Measurements from ENCODE around the gene ADAMTS8.
A peak's percentile ranks its signal among the peaks of the same experiment; 100 is the strongest.

Gene ADAMTS8, protein sequence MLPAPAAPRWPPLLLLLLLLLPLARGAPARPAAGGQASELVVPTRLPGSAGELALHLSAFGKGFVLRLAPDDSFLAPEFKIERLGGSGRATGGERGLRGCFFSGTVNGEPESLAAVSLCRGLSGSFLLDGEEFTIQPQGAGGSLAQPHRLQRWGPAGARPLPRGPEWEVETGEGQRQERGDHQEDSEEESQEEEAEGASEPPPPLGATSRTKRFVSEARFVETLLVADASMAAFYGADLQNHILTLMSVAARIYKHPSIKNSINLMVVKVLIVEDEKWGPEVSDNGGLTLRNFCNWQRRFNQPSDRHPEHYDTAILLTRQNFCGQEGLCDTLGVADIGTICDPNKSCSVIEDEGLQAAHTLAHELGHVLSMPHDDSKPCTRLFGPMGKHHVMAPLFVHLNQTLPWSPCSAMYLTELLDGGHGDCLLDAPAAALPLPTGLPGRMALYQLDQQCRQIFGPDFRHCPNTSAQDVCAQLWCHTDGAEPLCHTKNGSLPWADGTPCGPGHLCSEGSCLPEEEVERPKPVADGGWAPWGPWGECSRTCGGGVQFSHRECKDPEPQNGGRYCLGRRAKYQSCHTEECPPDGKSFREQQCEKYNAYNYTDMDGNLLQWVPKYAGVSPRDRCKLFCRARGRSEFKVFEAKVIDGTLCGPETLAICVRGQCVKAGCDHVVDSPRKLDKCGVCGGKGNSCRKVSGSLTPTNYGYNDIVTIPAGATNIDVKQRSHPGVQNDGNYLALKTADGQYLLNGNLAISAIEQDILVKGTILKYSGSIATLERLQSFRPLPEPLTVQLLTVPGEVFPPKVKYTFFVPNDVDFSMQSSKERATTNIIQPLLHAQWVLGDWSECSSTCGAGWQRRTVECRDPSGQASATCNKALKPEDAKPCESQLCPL

DNA sequence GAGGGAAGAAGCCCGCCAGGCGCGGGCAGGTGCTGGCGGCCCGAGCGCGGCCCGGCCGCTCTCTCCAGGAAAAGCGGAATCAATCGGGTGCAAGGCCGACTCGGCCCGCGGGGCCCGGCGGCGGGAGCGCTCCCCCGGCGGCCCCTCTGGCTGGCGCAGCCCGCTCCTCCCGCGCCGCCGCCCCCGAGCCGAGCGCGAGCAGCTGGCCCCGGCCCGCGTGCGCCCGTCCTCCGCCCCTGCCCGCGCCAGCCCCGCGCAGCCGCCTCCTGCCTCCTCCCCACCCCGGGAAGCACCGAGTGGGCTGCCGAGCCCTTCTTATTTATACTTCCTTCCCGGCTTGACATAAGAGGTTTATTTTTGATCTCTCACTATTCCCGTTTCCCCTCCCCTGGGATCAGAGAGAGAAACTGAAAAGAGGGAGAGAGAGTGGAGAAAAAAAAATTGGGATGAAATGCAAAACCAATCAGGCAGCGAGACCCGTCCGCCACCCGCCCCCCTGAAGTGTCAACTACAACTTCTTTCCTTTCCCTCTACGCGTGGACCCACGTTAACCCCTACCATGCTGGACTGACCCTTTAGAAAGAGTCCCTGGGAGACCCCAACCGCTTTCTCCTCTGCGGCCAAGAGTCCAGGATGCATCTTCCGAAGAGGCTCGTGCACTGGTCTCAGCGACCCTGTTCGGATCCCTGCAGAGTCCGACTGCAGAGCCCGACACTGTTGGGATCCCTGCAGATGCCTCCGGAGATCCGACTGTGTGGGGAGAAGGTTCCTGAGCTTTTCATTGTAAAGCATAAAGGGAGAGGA is at the start of gene ADAMTS8:
Gene ADAMTS8, minus strand, starts transcription at position 294 of the 804 bp plus-strand sequence. CDS start 323 bp downstream, outside the sequence.
- H3K4me1 ChIP-seq (ENCODE audit: insufficient read depth, low read length), result peaks cover 8% of the 10 kb centered on the region
- peak within 1 kb of the TSS; percentile 74 for H2AFZ ChIP-seq (ENCODE audit: low read depth, low read length)
- peaks cover 64% of the 10 kb centered on the region for H3K27me3 ChIP-seq (ENCODE audit: insufficient read depth, low read length)
- H3K9me3 ChIP-seq (ENCODE audit: low read length), result no peaks in the 10 kb centered on the region
- peak within 1 kb of the TSS; percentile 34 for H3K4me3 ChIP-seq (ENCODE audit: low read length)
- no peaks in the 10 kb centered on the region for H3K36me3 ChIP-seq (ENCODE audit: insufficient read depth, low read length)

DNA sequence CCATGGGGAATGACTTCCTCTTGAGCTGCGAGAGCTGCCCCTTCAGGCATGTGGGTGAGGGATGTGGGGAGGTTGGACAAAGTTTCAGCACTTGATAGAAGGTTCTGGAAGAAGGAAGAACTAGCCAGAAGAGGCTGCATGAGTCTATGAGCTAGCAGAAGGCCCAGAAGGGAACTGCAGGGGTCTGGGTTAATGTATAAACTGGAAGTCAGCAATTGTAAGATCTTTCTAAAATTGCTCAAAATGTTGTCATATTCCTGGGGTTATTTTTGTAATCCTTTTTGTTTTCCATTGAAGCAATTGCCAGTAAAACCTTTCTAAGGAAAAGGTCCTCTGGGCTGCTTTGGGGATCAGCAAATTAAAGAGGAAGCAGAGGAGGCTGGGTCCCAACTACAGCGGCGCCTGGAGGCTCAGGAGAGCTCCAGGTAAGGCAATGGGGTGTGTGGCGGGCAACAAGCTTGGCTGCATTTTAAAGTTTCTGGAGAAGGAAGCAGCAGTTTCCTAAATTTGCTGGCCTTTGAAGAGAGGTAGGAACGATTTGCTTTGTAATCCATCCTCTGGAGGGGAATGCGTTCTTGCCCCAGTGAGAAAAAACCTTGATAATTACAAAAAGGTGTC is 49.3 kb upstream of the ADAMTS8 start:
- Histone ChIP-seq H2AFZ (ENCODE audit: low read depth, low read length) (no peak overlapping the region), H3K4me1 (ENCODE audit: insufficient read depth, low read length) (peaks cover 26% of the 10 kb centered on the region), H3K36me3 (ENCODE audit: insufficient read depth, low read length) (no peaks in the 10 kb centered on the region), H3K9me3 (ENCODE audit: low read length) (no peaks in the 10 kb centered on the region), H3K27me3 (ENCODE audit: insufficient read depth, low read length) (no peaks in the 10 kb centered on the region), H3K4me3 (ENCODE audit: low read length) (no peak overlapping the region)

DNA sequence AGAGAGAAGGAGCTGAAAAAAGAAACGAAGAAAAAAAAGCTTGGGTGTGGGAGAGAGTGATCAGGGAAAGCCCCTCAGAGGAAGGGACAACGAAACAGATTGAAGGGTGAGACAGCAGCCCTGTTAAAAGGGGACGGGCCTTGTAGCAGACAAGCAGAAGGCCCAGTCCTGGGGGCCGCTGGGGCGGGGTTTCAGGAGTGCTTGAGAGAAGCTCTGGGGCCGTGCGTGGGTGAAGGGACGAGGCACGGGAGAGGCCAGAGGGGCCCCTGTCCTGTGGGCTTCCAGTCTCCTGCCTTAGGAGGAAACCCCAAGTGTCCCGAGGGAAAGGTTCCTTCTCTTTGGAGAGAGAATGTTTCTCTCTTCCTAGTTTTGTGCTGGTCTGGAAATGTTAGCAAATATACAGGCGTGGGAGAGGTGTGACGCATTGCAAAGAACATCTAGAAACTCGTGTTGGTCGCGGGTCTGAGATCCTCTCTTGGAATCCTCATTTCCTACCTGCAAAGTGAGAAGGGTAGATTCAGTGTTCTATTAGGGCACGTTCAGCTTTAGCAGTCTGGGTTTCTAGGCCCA is 48.6 kb upstream of the ADAMTS8 start:
- Histone ChIP-seq H3K4me1 (ENCODE audit: insufficient read depth, low read length) (peaks cover 26% of the 10 kb centered on the region), H2AFZ (ENCODE audit: low read depth, low read length) (no peak overlapping the region), H3K27me3 (ENCODE audit: insufficient read depth, low read length) (no peaks in the 10 kb centered on the region)

DNA sequence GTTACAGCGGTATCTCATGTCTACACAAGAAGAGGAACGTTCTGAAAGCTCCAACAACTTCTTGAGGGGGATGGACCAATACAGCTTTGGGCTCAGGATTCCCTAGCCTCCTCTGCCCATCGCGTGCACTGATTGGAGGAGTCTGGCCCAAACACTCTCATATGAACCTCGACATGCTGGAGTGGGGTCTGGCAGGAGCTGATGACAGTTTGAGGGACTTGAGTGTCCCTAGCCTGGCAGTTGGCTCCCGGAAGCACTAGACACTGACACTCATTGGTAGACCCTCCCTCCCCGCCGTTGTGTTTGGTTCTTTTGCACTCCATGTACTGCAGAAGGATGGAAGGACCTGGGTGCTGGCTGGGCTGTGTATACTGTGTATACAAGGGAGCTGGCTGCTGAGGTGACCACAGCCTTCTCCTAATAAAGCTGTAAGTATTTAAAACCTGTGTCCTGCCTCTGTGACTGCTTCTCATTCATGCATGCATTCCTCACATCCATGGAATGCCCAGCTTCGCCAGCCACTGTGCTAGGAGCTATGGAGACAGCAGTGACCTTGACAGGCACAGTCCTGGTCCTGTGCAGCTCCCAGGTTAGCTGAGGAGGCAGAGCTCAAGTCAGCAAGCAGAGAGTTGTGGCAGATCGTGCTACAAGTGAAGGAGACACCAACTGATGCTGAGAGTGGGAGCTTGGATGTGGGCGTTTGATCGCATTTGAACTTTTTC is 48.0 kb upstream of the ADAMTS8 start:
- H3K4me3 ChIP-seq (ENCODE audit: low read length), result no peak overlapping the region
- no peak overlapping the region for H2AFZ ChIP-seq (ENCODE audit: low read depth, low read length)
- peaks cover 26% of the 10 kb centered on the region for H3K4me1 ChIP-seq (ENCODE audit: insufficient read depth, low read length)
- H3K36me3 ChIP-seq (ENCODE audit: insufficient read depth, low read length), result no peaks in the 10 kb centered on the region
- H3K27me3 ChIP-seq (ENCODE audit: insufficient read depth, low read length), result no peaks in the 10 kb centered on the region
- H3K9me3 ChIP-seq (ENCODE audit: low read length), result peaks cover 2% of the 10 kb centered on the region

More for the DNA sequence above, 48.6 kb upstream of the ADAMTS8 start:
- peaks cover 2% of the 10 kb centered on the region for H3K9me3 ChIP-seq (ENCODE audit: low read length)
- no peaks in the 10 kb centered on the region for H3K36me3 ChIP-seq (ENCODE audit: insufficient read depth, low read length)
- H3K4me3 ChIP-seq (ENCODE audit: low read length), result no peak overlapping the region

DNA sequence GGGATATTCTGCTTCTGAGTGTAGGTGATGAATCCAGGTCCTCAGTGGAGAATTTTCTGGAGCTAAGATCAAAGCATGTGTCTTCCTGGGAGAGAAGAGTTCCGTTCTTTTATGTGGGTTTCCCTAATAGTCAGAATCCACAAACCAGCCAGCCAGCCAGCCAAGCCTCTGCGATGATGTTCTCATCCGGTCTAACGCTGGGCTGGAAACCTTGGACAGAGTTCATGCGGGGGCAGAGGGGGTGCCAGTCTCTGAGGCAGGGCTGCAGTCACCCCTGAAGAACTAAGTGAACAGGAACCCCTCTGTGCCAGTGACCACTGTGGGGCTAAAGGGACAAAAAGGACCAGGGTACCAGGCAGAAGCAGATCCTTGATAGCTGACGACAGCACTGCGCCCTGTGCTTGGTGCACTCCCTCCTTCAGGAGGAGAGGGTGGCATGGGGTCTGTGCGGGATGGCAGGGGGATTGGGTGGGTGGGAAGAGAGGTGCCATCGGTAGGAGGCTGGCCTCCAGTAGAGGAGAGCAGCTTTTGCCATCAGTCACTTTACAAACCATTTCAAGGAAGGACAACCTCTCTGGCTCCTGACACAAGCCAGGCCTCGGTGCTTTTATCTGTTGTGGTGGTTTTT is 47.1 kb upstream of the ADAMTS8 start:
- Histone ChIP-seq H3K4me3 (ENCODE audit: low read length) (no peak overlapping the region), H3K36me3 (ENCODE audit: insufficient read depth, low read length) (no peaks in the 10 kb centered on the region), H3K9me3 (ENCODE audit: low read length) (peaks cover 2% of the 10 kb centered on the region), H3K4me1 (ENCODE audit: insufficient read depth, low read length) (peaks cover 26% of the 10 kb centered on the region), H2AFZ (ENCODE audit: low read depth, low read length) (no peak overlapping the region), H3K27me3 (ENCODE audit: insufficient read depth, low read length) (no peaks in the 10 kb centered on the region)

DNA sequence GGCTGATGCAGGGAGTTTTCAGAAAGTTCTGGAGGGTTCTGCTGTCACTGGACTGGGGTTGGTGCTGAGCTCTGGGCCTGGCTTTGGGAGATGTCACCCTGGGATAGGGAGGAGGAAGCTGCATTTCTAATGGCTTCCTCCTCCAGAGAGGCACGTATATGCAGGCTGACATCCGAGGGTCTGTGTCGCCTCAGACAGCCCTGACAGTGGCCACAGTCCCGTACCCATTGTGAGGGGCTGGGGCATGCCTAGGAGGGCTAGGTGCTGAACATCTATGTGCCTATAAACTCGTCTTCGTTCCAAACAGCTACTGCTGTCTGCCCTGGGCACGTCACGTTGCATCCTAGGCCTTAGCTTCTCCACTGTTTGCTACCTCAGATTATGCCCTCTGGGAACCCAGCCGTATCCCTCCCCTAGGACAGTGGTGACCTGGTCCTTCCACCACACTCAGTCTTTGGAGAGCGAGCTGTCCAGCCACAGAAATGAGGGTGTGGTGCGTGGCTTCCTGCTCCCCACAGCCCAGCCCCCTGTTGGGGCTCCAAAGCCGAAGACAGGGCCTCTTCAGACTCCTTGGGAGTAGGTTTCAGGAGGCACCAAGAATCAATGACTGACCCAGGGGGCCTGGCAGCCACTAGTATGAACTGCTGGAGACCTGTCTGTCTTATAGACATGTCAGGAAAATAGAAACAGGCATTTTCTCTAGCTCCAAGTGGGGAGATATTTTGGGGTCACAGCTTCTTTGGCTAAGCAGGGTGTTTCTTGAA is 46.4 kb upstream of the ADAMTS8 start:
- Histone ChIP-seq H3K27me3 (ENCODE audit: insufficient read depth, low read length) (no peaks in the 10 kb centered on the region), H3K4me1 (ENCODE audit: insufficient read depth, low read length) (peaks cover 26% of the 10 kb centered on the region), H3K9me3 (ENCODE audit: low read length) (peaks cover 2% of the 10 kb centered on the region), H2AFZ (ENCODE audit: low read depth, low read length) (no peak overlapping the region), H3K36me3 (ENCODE audit: insufficient read depth, low read length) (no peaks in the 10 kb centered on the region), H3K4me3 (ENCODE audit: low read length) (no peak overlapping the region)

DNA sequence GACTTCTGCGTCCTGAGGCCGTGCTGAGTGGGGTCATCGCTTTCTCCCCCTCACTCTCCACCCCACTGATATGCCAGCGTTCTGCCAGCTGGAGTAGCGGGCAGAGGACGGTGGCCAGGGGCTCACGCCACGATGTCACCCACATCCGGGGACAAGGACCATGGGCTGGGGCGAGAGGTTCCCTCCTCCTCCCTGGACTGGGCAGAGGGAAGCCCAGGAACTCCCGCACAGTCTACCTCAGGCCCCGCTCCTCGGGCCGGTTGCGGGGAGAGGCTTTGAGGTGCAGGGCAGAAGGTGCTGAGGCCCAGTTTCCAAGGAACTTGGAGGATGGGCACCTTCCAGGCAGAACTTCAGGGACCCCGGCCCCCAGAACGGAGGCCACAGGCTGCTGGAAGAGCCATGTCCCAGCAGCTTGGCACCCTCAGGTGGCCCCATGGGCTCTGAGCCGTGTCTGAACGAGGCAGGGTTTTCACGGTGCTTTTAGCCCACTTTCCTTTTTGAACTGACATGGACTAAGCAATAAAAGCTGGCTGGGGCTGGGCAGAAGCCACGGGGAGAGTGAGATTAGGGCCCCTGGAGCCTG is 45.5 kb upstream of the ADAMTS8 start:
- no peak overlapping the region for H3K4me3 ChIP-seq (ENCODE audit: low read length)
- no peak overlapping the region for H2AFZ ChIP-seq (ENCODE audit: low read depth, low read length)
- no peaks in the 10 kb centered on the region for H3K27me3 ChIP-seq (ENCODE audit: insufficient read depth, low read length)
- H3K36me3 ChIP-seq (ENCODE audit: insufficient read depth, low read length), result no peaks in the 10 kb centered on the region
- peaks cover 23% of the 10 kb centered on the region for H3K4me1 ChIP-seq (ENCODE audit: insufficient read depth, low read length)
- peaks cover 2% of the 10 kb centered on the region for H3K9me3 ChIP-seq (ENCODE audit: low read length)

DNA sequence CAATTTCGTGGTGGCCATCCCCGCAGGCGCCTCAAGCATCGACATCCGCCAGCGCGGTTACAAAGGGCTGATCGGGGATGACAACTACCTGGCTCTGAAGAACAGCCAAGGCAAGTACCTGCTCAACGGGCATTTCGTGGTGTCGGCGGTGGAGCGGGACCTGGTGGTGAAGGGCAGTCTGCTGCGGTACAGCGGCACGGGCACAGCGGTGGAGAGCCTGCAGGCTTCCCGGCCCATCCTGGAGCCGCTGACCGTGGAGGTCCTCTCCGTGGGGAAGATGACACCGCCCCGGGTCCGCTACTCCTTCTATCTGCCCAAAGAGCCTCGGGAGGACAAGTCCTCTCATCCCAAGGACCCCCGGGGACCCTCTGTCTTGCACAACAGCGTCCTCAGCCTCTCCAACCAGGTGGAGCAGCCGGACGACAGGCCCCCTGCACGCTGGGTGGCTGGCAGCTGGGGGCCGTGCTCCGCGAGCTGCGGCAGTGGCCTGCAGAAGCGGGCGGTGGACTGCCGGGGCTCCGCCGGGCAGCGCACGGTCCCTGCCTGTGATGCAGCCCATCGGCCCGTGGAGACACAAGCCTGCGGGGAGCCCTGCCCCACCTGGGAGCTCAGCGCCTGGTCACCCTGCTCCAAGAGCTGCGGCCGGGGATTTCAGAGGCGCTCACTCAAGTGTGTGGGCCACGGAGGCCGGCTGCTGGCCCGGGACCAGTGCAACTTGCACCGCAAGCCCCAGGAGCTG is 44.8 kb upstream of the ADAMTS8 start:
- H3K36me3 ChIP-seq (ENCODE audit: insufficient read depth, low read length), result no peaks in the 10 kb centered on the region
- no peak overlapping the region for H2AFZ ChIP-seq (ENCODE audit: low read depth, low read length)
- H3K27me3 ChIP-seq (ENCODE audit: insufficient read depth, low read length), result no peaks in the 10 kb centered on the region
- peaks cover 17% of the 10 kb centered on the region for H3K4me1 ChIP-seq (ENCODE audit: insufficient read depth, low read length)
- H3K4me3 ChIP-seq (ENCODE audit: low read length), result no peak overlapping the region
- H3K9me3 ChIP-seq (ENCODE audit: low read length), result peaks cover 2% of the 10 kb centered on the region

DNA sequence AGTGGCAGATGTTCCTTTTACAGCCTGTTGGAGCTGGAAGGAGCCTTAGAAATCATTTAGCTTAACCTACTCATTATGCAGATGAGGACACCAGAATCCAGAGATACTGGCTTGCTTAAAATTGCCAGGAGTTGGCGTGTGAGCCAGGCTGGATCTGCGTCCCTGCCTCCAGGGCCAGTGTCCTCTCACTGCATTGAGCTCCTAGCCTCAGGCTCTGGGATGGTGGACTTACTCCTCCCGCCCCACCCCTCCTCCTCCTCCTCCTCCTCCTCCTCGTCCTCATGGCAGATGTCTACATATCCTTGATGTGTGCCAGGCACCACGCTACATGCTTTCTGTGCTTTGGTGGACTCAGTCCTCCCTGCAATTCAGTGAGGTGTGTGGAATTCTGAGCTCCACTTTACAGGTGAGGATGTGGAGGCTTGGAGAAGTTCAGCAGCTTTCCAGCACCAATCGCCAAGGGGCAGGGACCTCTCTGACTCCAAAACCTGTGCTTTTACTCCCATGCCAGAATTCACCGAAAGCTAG is 44.1 kb upstream of the ADAMTS8 start:
- Histone ChIP-seq H2AFZ (ENCODE audit: low read depth, low read length) (no peak overlapping the region), H3K27me3 (ENCODE audit: insufficient read depth, low read length) (no peaks in the 10 kb centered on the region), H3K4me1 (ENCODE audit: insufficient read depth, low read length) (peaks cover 9% of the 10 kb centered on the region), H3K36me3 (ENCODE audit: insufficient read depth, low read length) (no peaks in the 10 kb centered on the region), H3K4me3 (ENCODE audit: low read length) (no peak overlapping the region), H3K9me3 (ENCODE audit: low read length) (peaks cover 2% of the 10 kb centered on the region)

DNA sequence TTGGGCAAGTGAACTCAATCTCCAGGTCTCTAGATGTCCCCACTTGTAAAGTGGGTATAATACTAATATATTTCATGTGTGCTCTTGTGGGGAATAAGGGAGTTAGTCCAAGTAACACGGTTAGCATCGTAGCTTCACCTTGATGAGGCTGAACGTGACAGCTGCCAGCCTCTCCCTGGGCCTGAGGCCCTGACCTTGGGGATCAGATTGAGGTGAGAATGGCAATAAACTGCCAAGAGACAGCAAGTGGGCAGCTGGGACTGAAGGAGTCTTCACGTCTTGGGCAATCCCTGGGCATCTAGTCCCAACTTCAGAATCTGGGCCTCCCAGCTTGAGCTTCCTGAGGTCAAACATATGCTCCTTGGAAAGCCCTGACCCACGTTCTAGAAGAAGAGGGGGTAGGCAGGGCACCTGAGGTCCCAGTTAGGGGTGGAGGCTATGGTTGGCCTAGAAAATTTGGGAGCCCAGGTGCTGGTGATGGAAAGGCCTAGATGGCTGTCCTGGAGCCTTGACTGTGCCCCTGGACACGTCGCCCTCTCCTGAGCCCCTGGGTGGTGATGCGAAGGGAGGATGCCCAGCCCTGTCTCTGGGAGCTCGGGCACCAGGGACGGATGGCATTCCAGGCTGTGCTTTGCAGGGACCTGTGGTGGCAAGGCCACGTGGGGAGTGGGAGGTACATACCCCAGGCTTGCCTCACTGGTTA is 43.5 kb upstream of the ADAMTS8 start:
- H2AFZ ChIP-seq (ENCODE audit: low read depth, low read length), result no peak overlapping the region
- peaks cover 2% of the 10 kb centered on the region for H3K9me3 ChIP-seq (ENCODE audit: low read length)
- no peaks in the 10 kb centered on the region for H3K27me3 ChIP-seq (ENCODE audit: insufficient read depth, low read length)
- H3K36me3 ChIP-seq (ENCODE audit: insufficient read depth, low read length), result no peaks in the 10 kb centered on the region
- H3K4me3 ChIP-seq (ENCODE audit: low read length), result no peak overlapping the region
- peaks cover 6% of the 10 kb centered on the region for H3K4me1 ChIP-seq (ENCODE audit: insufficient read depth, low read length)
